Gastrocnemius medialis (tissue), 4 donors: ENCODE measurements around the gene ANKRD33B.

Experiments used
- CTCF ChIP-seq, 5 experiments: fragments of 450-650 bp in 3 of 5; fragments of 200-600 bp in 2 of 5; sonication (generic) in 2 of 5; IDR thresholded peaks in 4 of 5; conservative IDR thresholded peaks in 1 of 5; 1 replicate in 4 of 5; 2 replicates in 1 of 5; pipeline ENCODE4 v1.5.1; 2016 to 2019; ENCODE audit warnings: antibody characterized with exemption in 5 of 5, mild to moderate bottlenecking in 3 of 5, moderate library complexity in 3 of 5
- POLR2A ChIP-seq, 2 donors: fragments of 450-650 bp; IDR thresholded peaks; one replicate each; pipeline ENCODE4 v1.6.1; 2017; ENCODE audit warnings: antibody characterized with exemption in 2 of 2, mild to moderate bottlenecking in 2 of 2, moderate library complexity in 2 of 2

DNA sequence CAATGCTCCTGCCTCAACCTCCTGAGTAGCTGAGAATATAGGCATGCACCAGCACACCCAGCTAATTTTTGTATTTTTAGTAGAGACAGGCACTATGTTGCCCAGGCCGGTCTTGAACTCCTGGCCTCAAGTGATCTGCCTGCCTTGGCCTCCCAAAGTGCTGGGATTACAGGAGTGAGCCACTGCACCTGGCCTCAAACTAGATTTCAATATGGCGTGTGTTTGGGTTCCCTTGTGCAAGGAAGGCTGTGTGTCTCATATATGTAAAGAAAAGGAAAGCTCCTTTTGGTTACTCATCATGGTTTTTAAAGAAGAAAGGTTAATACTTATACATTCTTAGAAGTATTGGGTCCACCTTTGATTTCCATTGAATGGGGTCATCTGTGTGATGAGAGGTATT is 70.7 kb downstream of the ANKRD33B start:
- TF ChIP-seq POLR2A (IDR thresholded peaks at IDR 0.05) (no peak), CTCF (IDR thresholded peaks at IDR 0.05 in 4 of 5, conservative IDR thresholded peaks at IDR 0.05 in 1 of 5) (no peak)
